ENCODE data around the gene SETMAR.
A peak's percentile ranks its signal among the peaks of the same experiment; 100 is the strongest.
"Not testable (repeated sequence)": the region's sequence is repeated elsewhere in the genome, so short reads cannot be mapped to it uniquely, and the experiment has no call there.

Gene SETMAR

GRCh38 chr3:4297486-4297885 is 5.7 kb upstream of the SETMAR start:
- DNase-seq (ENCODE audit: low read depth), result no peak
- H3K4me3 ChIP-seq (ENCODE audit: low read length), result no peak overlapping the region
- no peak for TF ChIP-seq CTCF (IDR thresholded peaks at IDR 0.05; ENCODE audit: insufficient read depth, low read depth, low read length, missing control alignments)

GRCh38 chr3:4302747-4303146 is 422 bp upstream of the SETMAR start:
- peak overlapping the region; percentile 91 for H3K4me3 ChIP-seq (ENCODE audit: low read length)
- TF ChIP-seq CTCF (IDR thresholded peaks at IDR 0.05; ENCODE audit: insufficient read depth, low read depth, low read length, missing control alignments), result no peak
- DNase-seq (ENCODE audit: low read depth), result no peak

GRCh38 chr3:4305210-4305609 is 2.0 kb downstream of the SETMAR start:
- peak overlapping the region; percentile 3 for H3K4me3 ChIP-seq (ENCODE audit: low read length)
- not testable (repeated sequence) for DNase-seq (ENCODE audit: low read depth)

GRCh38 chr3:4306091-4306490 is 2.9 kb downstream of the SETMAR start:
- DNase-seq (ENCODE audit: low read depth), result no peak
- TF ChIP-seq CTCF (IDR thresholded peaks at IDR 0.05; ENCODE audit: insufficient read depth, low read depth, low read length, missing control alignments), result no peak
- H3K4me3 ChIP-seq (ENCODE audit: low read length), result no peak overlapping the region

- peak; percentile 46 for DNase-seq (ENCODE audit: low read depth)
Observed at GRCh38 chr3:4306860-4307259, 3.7 kb downstream of the SETMAR start.

GRCh38 chr3:4309491-4310128 is 6.4 kb downstream of the SETMAR start:
- no peak for DNase-seq (ENCODE audit: low read depth)
- H3K4me3 ChIP-seq (ENCODE audit: low read length), result no peak overlapping the region
- TF ChIP-seq CTCF (IDR thresholded peaks at IDR 0.05; ENCODE audit: insufficient read depth, low read depth, low read length, missing control alignments), result no peak

More at GRCh38 chr3:4306860-4307259, 3.7 kb downstream of the SETMAR start:
- H3K4me3 ChIP-seq (ENCODE audit: low read length), result no peak overlapping the region
- TF ChIP-seq CTCF (IDR thresholded peaks at IDR 0.05; ENCODE audit: insufficient read depth, low read depth, low read length, missing control alignments), result no peak

GRCh38 chr3:4310971-4311370 is 7.8 kb downstream of the SETMAR start:
- no peak for TF ChIP-seq CTCF (IDR thresholded peaks at IDR 0.05; ENCODE audit: insufficient read depth, low read depth, low read length, missing control alignments)
- H3K4me3 ChIP-seq (ENCODE audit: low read length), result no peak overlapping the region
- DNase-seq (ENCODE audit: low read depth), result no peak

All from epithelial cell of esophagus (primary cell).